ENCODE measurements around the gene MTIF2.
"Not testable (repeated sequence)": the region's sequence is repeated elsewhere in the genome, so short reads cannot be mapped to it uniquely, and the experiment has no call there.

The MTIF2 gene

GRCh38 chr2:55268907-55269644 is at the start of gene MTIF2:
Gene MTIF2, minus strand, starts transcription at chr2:55269231. Its CDS starts 5,373 bp downstream, at chr2:55263858.
- DNase-seq = peak; percentile 90

- DNase-seq = no peak
These were observed 46.0 kb upstream of the MTIF2 start for GRCh38 chr2:55314985-55315384.

GRCh38 chr2:55311444-55311870 is 42.4 kb upstream of the MTIF2 start:
- DNase-seq = no peak

GRCh38 chr2:55309446-55309845 is 40.4 kb upstream of the MTIF2 start:
- DNase-seq = peak; percentile 34

GRCh38 chr2:55302241-55302640 is 33.2 kb upstream of the MTIF2 start:
- DNase-seq = no peak

GRCh38 chr2:55301277-55301676 is 32.2 kb upstream of the MTIF2 start:
- no peak for DNase-seq

- no peak for DNase-seq
These were observed 27.4 kb upstream of the MTIF2 start for GRCh38 chr2:55296393-55296792.

- no peak for DNase-seq
These were observed 14.1 kb upstream of the MTIF2 start for GRCh38 chr2:55283083-55283482.

GRCh38 chr2:55282110-55282917 is 13.3 kb upstream of the MTIF2 start:
- DNase-seq = peak; percentile 6

- not testable (repeated sequence) for DNase-seq
These were observed 12.0 kb upstream of the MTIF2 start for GRCh38 chr2:55280851-55281546.

GRCh38 chr2:55279859-55280424 is 10.9 kb upstream of the MTIF2 start:
- not testable (repeated sequence) for DNase-seq

GRCh38 chr2:55279214-55279835 is 10.3 kb upstream of the MTIF2 start:
- not testable (repeated sequence) for DNase-seq

- DNase-seq = no peak
These were observed 8.3 kb upstream of the MTIF2 start for GRCh38 chr2:55277310-55277709.

- DNase-seq = not testable (repeated sequence)
These were observed 5.3 kb upstream of the MTIF2 start for GRCh38 chr2:55274346-55274745.

- DNase-seq = no peak
These were observed 587 bp upstream of the MTIF2 start for GRCh38 chr2:55269645-55269990.

- DNase-seq = no peak
These were observed 634 bp downstream of the MTIF2 start for GRCh38 chr2:55268288-55268906.

GRCh38 chr2:55259586-55259985 is 9.4 kb downstream of the MTIF2 start:
- DNase-seq = not testable (repeated sequence)

- DNase-seq = no peak
These were observed 16.2 kb downstream of the MTIF2 start for GRCh38 chr2:55252832-55253231.

- DNase-seq = no peak
These were observed 22.0 kb downstream of the MTIF2 start for GRCh38 chr2:55247025-55247424.

GRCh38 chr2:55245411-55245810 is 23.6 kb downstream of the MTIF2 start:
- DNase-seq = no peak

- no peak for DNase-seq
These were observed 26.4 kb downstream of the MTIF2 start for GRCh38 chr2:55242617-55243016.

- DNase-seq = not testable (repeated sequence)
These were observed 27.4 kb downstream of the MTIF2 start for GRCh38 chr2:55241582-55241981.

All from amniotic stem cell (primary cell).